GM12892 (cell line): ENCODE measurements around the gene ADCY9.
"Not testable (repeated sequence)": the region's sequence is repeated elsewhere in the genome, so short reads cannot be mapped to it uniquely, and the experiment has no call there.

Experiments used
- POLR2A ChIP-seq: IDR thresholded peaks from 2 replicates; pipeline ENCODE4 v1.6.1; 2011; ENCODE audit warnings: low read depth, low read length, control low read depth
- TAF1 ChIP-seq: IDR thresholded peaks from 2 replicates; pipeline ENCODE4 v1.6.1; 2011; ENCODE audit warnings: low read depth, mild to moderate bottlenecking, control low read depth, low read length, borderline replicate concordance

DNA sequence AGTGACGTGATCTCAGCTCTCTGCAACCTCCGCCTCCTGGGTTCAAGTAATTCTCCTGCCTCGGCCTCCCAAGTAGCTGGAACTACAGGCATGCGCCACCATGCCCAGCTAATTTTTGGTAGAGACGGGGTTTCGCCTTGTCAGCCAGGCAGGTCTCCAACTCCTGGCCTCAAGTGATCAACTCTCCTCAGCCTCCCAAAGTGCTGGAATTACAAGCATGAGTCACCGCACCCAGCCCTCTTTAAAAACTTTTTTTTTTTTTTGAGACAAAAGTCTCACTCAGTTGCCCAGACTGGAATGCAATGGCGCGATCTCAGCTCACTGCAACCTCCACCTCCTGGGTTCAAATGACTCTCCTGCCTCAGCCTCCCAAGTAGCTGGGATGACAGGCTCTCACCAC lies 43.1 kb downstream of the ADCY9 start:
- not testable (repeated sequence) for TF ChIP-seq POLR2A, TAF1
